WTC11 (cell line): Measurements from ENCODE around the gene LILRA6. TPM values are rescaled to one million over a fixed set of nuclear protein-coding genes. Genes with fewer than 3 reads are reported as not detected.

Experiments
- ATAC-seq: fragments of 200-7000 bp; cut with Tn5 transposase; 2 replicates; pipeline ENCODE4 v1.10.0; 2021; ENCODE audit warnings: mild to moderate bottlenecking, moderate library complexity
- CTCF ChIA-PET: fragments of 300-600 bp; sonication (Branson Sonifier 250); formaldehyde crosslinking; loops from one replicate; lab custom pipeline; 2021; ENCODE audit warnings: antibody characterized with exemption; lab: Charles Lee
- POLR2A ChIA-PET: fragments of 350-600 bp; sonication (Branson Sonifier 250); formaldehyde crosslinking; loops from one replicate; lab custom pipeline; 2021; ENCODE audit warnings: antibody characterized with exemption; lab: Charles Lee
- DNase-seq: peaks from one replicate; pipeline ENCODE4 v3.0.0; 2021; ENCODE audit warnings: low spot score
- H3K27ac Mint-ChIP-seq: 2 replicates; pipeline ENCODE4 v1.8.0; 2021; ENCODE audit warnings: mixed read lengths
- H3K27me3 Mint-ChIP-seq: 2 replicates; pipeline ENCODE4 v1.8.0; 2021; ENCODE audit warnings: low read depth, mild to moderate bottlenecking, moderate library complexity, mixed read lengths
- H3K36me3 Mint-ChIP-seq: 2 replicates; pipeline ENCODE4 v1.8.0; 2021; ENCODE audit warnings: mixed read lengths
- H3K4me1 Mint-ChIP-seq: 2 replicates; pipeline ENCODE4 v1.8.0; 2022; ENCODE audit warnings: mixed read lengths
- H3K4me3 Mint-ChIP-seq: 2 replicates; pipeline ENCODE4 v1.8.0; 2021; ENCODE audit warnings: mild to moderate bottlenecking, moderate library complexity, mixed read lengths
- H3K9me3 Mint-ChIP-seq: 2 replicates; pipeline ENCODE4 v1.8.0; 2021; ENCODE audit warnings: mixed read lengths
- ELF4 ChIP-seq: sonication (generic); formaldehyde crosslinking; IDR thresholded peaks from 2 replicates; pipeline ENCODE4 v1.8.1; 2022; ENCODE audit warnings: low read depth, mild to moderate bottlenecking, moderate library complexity, missing genetic modification reagents
- EMX1 ChIP-seq: fragments of 250-450 bp; sonication (Bioruptor Pico); IDR thresholded peaks from 2 replicates; pipeline ENCODE4 v1.8.0; 2021; ENCODE audit warnings: mild to moderate bottlenecking
- JUN ChIP-seq: sonication (generic); formaldehyde crosslinking; IDR thresholded peaks from 2 replicates; pipeline ENCODE4 v1.8.0; 2023; ENCODE audit warnings: mild to moderate bottlenecking, missing genetic modification reagents
- MYBL2 ChIP-seq: sonication (generic); formaldehyde crosslinking; IDR thresholded peaks from 2 replicates; pipeline ENCODE4 v1.8.1; 2023; ENCODE audit warnings: mild to moderate bottlenecking, moderate library complexity, missing genetic modification reagents
- NFATC4 ChIP-seq: fragments of 250-450 bp; sonication (Bioruptor Pico); IDR thresholded peaks from 2 replicates; pipeline ENCODE4 v1.9.0; 2021; ENCODE audit warnings: mild to moderate bottlenecking
- NFE2L1 ChIP-seq: sonication (generic); formaldehyde crosslinking; IDR thresholded peaks from 2 replicates; pipeline ENCODE4 v1.8.1; 2023; ENCODE audit warnings: missing genetic modification reagents
- SMAD4 ChIP-seq: sonication (generic); formaldehyde crosslinking; IDR thresholded peaks from 2 replicates; pipeline ENCODE4 v1.8.0; 2022; ENCODE audit warnings: mild to moderate bottlenecking, missing genetic modification reagents
- ZBTB21 ChIP-seq: sonication (generic); formaldehyde crosslinking; IDR thresholded peaks from 2 replicates; pipeline ENCODE4 v1.8.1; 2023; ENCODE audit warnings: mild to moderate bottlenecking, missing genetic modification reagents, borderline replicate concordance
- ZNF121 ChIP-seq: sonication (generic); formaldehyde crosslinking; IDR thresholded peaks from 2 replicates; pipeline ENCODE4 v1.8.0; 2023; ENCODE audit warnings: missing genetic modification reagents
- ZNF423 ChIP-seq: fragments of 250-450 bp; sonication (Bioruptor Pico); IDR thresholded peaks from 2 replicates; pipeline ENCODE4 v2.1.2; 2022; ENCODE audit warnings: mild to moderate bottlenecking, moderate library complexity
- total RNA-seq: library from RNA; stranded (reverse); gene quantifications from 3 replicates; pipeline ENCODE4 v1.2.3, GENCODE V29; 2021
- TF ChIP-seq, protein P1 (sequence below): sonication (generic); formaldehyde crosslinking; IDR thresholded peaks from 2 replicates; pipeline ENCODE4 v1.8.1; 2023; ENCODE audit warnings: mild to moderate bottlenecking, missing genetic modification reagents, moderate library complexity
- TF ChIP-seq, protein P2 (sequence below): fragments of 250-450 bp; sonication (Bioruptor Pico); IDR thresholded peaks from 2 replicates; pipeline ENCODE4 v1.9.0; 2021; ENCODE audit warnings: moderate library complexity, mild to moderate bottlenecking, inconsistent platforms, borderline replicate concordance
- TF ChIP-seq, protein P3 (sequence below): sonication (generic); formaldehyde crosslinking; IDR thresholded peaks from 2 replicates; pipeline ENCODE4 v1.8.1; 2023; ENCODE audit warnings: mild to moderate bottlenecking, missing genetic modification reagents
- TF ChIP-seq, protein P4 (sequence below): fragments of 250-450 bp; sonication (Bioruptor Pico); IDR thresholded peaks from 2 replicates; pipeline ENCODE4 v1.9.0; 2021; ENCODE audit warnings: mild to moderate bottlenecking
- TF ChIP-seq, protein P5 (sequence below): fragments of 250-450 bp; sonication (Bioruptor Pico); IDR thresholded peaks from 2 replicates; pipeline ENCODE4 v2.1.2; 2022; ENCODE audit warnings: mild to moderate bottlenecking, moderate library complexity
- TF ChIP-seq, protein P6 (sequence below): sonication (generic); formaldehyde crosslinking; IDR thresholded peaks from 2 replicates; pipeline ENCODE4 v1.8.1; 2023; ENCODE audit warnings: mild to moderate bottlenecking, missing genetic modification reagents
- TF ChIP-seq, protein P7 (sequence below): sonication (generic); formaldehyde crosslinking; IDR thresholded peaks from 2 replicates; pipeline ENCODE4 v1.8.0; 2023; ENCODE audit warnings: missing genetic modification reagents, mild to moderate bottlenecking, borderline replicate concordance

Gene LILRA6
- total RNA-seq, 1 experiment from 2014 or later, result not detected

DNA sequence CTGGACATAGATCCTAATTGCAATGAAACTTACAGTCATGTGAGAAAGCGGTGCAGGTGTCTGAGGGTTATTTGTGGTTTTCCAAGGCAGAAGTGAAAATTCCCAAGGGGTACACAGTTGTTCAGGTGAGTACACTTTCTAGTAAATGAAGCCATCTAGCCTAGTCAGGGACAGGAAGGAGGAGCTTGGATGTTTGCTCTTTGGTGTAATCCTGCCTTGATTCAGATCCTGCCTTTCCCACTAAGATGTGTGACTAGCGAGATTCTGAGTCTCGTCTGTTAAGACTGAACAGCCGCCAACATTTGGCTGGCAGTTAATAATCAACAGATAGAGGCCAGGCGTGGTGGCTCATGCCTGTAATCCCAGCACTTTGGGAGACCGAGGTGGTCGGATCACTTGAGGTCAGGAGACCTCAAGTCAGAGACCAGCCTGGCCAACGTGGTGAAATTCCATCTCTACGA lies 39.4 kb downstream of the LILRA6 start:
- H3K9me3 Mint-ChIP-seq, result no peaks in the 10 kb centered on the region
- ChIA-PET POLR2A (no interaction called here), CTCF (interaction anchor here (1.9 kb wide), 1 partner anchor 63 kb away, joined by 6 read pairs; no protein-coding TSS in a partner anchor)
- H3K27ac Mint-ChIP-seq, result peak overlapping the region; percentile 100
- TF ChIP-seq NFE2L1 (CRISPR knock-in tag) (no peak), SMAD4 (no peak), ZNF423 (CRISPR knock-in tag) (no peak), ZBTB21 (no peak), JUN (CRISPR knock-in tag) (no peak), EMX1 (CRISPR knock-in tag) (0 out of 2 replicates have a peak, but pooled peaks have one; percentile 19)
- TF ChIP-seq, protein P1, sequence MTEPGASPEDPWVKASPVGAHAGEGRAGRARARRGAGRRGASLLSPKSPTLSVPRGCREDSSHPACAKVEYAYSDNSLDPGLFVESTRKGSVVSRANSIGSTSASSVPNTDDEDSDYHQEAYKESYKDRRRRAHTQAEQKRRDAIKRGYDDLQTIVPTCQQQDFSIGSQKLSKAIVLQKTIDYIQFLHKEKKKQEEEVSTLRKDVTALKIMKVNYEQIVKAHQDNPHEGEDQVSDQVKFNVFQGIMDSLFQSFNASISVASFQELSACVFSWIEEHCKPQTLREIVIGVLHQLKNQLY (CRISPR knock-in tag), result no peak
- TF ChIP-seq, protein P2, sequence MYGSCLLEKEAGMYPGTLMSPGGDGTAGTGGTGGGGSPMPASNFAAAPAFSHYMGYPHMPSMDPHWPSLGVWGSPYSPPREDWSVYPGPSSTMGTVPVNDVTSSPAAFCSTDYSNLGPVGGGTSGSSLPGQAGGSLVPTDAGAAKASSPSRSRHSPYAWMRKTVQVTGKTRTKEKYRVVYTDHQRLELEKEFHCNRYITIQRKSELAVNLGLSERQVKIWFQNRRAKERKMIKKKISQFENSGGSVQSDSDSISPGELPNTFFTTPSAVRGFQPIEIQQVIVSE (CRISPR knock-in tag), result no peak
- TF ChIP-seq, protein P3, sequence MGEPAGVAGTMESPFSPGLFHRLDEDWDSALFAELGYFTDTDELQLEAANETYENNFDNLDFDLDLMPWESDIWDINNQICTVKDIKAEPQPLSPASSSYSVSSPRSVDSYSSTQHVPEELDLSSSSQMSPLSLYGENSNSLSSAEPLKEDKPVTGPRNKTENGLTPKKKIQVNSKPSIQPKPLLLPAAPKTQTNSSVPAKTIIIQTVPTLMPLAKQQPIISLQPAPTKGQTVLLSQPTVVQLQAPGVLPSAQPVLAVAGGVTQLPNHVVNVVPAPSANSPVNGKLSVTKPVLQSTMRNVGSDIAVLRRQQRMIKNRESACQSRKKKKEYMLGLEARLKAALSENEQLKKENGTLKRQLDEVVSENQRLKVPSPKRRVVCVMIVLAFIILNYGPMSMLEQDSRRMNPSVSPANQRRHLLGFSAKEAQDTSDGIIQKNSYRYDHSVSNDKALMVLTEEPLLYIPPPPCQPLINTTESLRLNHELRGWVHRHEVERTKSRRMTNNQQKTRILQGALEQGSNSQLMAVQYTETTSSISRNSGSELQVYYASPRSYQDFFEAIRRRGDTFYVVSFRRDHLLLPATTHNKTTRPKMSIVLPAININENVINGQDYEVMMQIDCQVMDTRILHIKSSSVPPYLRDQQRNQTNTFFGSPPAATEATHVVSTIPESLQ, result no peak
- H3K27me3 Mint-ChIP-seq, result no peaks in the 10 kb centered on the region
- ATAC-seq (no peak), DNase-seq (no peak)
- H3K4me3 Mint-ChIP-seq, result peak overlapping the region; percentile 100
- peaks cover 68% of the 10 kb centered on the region for H3K4me1 Mint-ChIP-seq
- H3K36me3 Mint-ChIP-seq, result peaks cover 76% of the 10 kb centered on the region

DNA sequence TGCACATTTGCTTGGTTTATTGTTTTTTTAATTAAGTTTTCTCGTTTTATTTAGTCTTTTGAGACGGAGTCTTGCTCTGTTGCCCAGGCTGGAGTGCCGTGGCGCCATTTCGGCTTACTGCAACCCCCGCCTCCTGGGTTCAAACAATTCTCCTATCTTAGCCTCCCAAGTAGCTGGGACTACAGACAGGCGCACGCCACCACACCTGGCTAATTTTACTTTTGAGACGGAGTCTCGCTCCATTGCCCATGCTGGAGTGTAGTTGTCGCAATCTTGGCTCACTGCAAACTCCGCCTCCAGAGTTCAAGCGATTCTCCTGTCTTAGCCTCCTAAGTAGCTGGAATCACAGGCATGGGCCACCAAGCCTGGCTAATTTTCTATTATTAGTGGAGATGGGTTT lies 40.6 kb downstream of the LILRA6 start:
- peaks cover 58% of the 10 kb centered on the region for H3K4me1 Mint-ChIP-seq
- no peak for ATAC-seq
- ChIA-PET CTCF (interaction anchor here (0.9 to 1.9 kb wide), 2 partner anchors 11 to 64 kb away, joined by 4 to 6 read pairs; partner anchors contain the start of gene TSEN34), POLR2A (interaction anchor here (3.0 kb wide), 1 partner anchor 12 kb away, joined by 25 read pairs; the partner anchor contains the start of genes MBOAT7 and TSEN34)
- H3K27ac Mint-ChIP-seq, result peak overlapping the region; percentile 100
- H3K27me3 Mint-ChIP-seq, result no peaks in the 10 kb centered on the region
- H3K9me3 Mint-ChIP-seq, result no peaks in the 10 kb centered on the region
- peaks cover 64% of the 10 kb centered on the region for H3K36me3 Mint-ChIP-seq
- TF ChIP-seq ZNF121 (CRISPR knock-in tag), result peak; percentile 58; the same call in 1 of the 2 replicates
- TF ChIP-seq, protein P4, sequence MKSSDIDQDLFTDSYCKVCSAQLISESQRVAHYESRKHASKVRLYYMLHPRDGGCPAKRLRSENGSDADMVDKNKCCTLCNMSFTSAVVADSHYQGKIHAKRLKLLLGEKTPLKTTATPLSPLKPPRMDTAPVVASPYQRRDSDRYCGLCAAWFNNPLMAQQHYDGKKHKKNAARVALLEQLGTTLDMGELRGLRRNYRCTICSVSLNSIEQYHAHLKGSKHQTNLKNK (CRISPR knock-in tag), result no peak
- DNase-seq, result no peak
- H3K4me3 Mint-ChIP-seq, result peak overlapping the region; percentile 100

DNA sequence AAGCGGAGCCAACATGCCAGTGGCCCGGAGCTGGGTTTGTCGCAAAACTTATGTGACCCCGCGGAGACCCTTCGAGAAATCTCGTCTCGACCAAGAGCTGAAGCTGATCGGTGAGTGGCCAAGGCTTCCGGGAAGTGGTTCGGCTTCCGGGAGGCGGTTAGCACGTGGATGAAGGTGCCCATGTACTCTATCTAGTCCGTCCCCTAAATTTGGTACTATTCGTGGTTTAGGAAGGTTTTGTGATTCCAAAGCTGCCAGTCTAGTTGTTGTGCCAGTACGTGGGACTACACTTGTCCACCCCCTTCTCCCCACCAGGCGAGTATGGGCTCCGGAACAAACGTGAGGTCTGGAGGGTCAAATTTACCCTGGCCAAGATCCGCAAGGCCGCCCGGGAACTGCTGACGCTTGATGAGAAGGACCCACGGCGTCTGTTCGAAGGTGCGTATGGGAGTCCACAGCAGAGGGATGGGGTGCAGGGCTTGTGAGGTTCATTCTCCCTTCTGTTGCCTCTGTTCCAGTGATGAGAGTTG lies 41.4 kb downstream of the LILRA6 start:
- H3K36me3 Mint-ChIP-seq, result peaks cover 57% of the 10 kb centered on the region
- POLR2A ChIA-PET, result interaction anchor here (0.6 to 3.0 kb wide), 4 partner anchors 11 to 1439 kb away, joined by 3 to 25 read pairs (median 3); partner anchors contain the start of genes MBOAT7 and TSEN34
- TF ChIP-seq MYBL2 (peak; percentile 53; the same call in 1 of the 2 replicates), ZNF121 (CRISPR knock-in tag) (no peak), NFATC4 (no peak), ELF4 (CRISPR knock-in tag) (no peak)
- TF ChIP-seq, protein P5, sequence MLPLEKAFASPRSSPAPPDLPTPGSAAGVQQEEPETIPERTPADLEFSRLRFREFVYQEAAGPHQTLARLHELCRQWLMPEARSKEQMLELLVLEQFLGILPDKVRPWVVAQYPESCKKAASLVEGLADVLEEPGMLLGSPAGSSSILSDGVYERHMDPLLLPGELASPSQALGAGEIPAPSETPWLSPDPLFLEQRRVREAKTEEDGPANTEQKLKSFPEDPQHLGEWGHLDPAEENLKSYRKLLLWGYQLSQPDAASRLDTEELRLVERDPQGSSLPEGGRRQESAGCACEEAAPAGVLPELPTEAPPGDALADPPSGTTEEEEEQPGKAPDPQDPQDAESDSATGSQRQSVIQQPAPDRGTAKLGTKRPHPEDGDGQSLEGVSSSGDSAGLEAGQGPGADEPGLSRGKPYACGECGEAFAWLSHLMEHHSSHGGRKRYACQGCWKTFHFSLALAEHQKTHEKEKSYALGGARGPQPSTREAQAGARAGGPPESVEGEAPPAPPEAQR (CRISPR knock-in tag), result no peak
- TF ChIP-seq, protein P6, sequence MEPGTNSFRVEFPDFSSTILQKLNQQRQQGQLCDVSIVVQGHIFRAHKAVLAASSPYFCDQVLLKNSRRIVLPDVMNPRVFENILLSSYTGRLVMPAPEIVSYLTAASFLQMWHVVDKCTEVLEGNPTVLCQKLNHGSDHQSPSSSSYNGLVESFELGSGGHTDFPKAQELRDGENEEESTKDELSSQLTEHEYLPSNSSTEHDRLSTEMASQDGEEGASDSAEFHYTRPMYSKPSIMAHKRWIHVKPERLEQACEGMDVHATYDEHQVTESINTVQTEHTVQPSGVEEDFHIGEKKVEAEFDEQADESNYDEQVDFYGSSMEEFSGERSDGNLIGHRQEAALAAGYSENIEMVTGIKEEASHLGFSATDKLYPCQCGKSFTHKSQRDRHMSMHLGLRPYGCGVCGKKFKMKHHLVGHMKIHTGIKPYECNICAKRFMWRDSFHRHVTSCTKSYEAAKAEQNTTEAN, result 0 out of 2 replicates have a peak, but pooled peaks have one; percentile 26
- TF ChIP-seq, protein P7, sequence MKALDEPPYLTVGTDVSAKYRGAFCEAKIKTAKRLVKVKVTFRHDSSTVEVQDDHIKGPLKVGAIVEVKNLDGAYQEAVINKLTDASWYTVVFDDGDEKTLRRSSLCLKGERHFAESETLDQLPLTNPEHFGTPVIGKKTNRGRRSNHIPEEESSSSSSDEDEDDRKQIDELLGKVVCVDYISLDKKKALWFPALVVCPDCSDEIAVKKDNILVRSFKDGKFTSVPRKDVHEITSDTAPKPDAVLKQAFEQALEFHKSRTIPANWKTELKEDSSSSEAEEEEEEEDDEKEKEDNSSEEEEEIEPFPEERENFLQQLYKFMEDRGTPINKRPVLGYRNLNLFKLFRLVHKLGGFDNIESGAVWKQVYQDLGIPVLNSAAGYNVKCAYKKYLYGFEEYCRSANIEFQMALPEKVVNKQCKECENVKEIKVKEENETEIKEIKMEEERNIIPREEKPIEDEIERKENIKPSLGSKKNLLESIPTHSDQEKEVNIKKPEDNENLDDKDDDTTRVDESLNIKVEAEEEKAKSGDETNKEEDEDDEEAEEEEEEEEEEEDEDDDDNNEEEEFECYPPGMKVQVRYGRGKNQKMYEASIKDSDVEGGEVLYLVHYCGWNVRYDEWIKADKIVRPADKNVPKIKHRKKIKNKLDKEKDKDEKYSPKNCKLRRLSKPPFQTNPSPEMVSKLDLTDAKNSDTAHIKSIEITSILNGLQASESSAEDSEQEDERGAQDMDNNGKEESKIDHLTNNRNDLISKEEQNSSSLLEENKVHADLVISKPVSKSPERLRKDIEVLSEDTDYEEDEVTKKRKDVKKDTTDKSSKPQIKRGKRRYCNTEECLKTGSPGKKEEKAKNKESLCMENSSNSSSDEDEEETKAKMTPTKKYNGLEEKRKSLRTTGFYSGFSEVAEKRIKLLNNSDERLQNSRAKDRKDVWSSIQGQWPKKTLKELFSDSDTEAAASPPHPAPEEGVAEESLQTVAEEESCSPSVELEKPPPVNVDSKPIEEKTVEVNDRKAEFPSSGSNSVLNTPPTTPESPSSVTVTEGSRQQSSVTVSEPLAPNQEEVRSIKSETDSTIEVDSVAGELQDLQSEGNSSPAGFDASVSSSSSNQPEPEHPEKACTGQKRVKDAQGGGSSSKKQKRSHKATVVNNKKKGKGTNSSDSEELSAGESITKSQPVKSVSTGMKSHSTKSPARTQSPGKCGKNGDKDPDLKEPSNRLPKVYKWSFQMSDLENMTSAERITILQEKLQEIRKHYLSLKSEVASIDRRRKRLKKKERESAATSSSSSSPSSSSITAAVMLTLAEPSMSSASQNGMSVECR (CRISPR knock-in tag), result no peak
- no peak for DNase-seq
- no peaks in the 10 kb centered on the region for H3K27me3 Mint-ChIP-seq
- H3K9me3 Mint-ChIP-seq, result no peaks in the 10 kb centered on the region
- peaks cover 53% of the 10 kb centered on the region for H3K4me1 Mint-ChIP-seq
- peak overlapping the region; percentile 100 for H3K27ac Mint-ChIP-seq
- ATAC-seq, result no peak
- peak overlapping the region; percentile 100 for H3K4me3 Mint-ChIP-seq
- CTCF ChIA-PET, result interaction anchor here (0.6 to 0.9 kb wide), 2 partner anchors 10 to 392 kb away, joined by 3 to 4 read pairs; partner anchors contain the start of gene TSEN34
